ENCODE data around the gene ANO4. TPM values are rescaled to one million over a fixed set of nuclear protein-coding genes. Genes with fewer than 3 reads are reported as not detected.

The ANO4 gene
- total and polyA plus RNA-seq, 2 donors (not counting 1 experiment from before 2014, with no cell fraction given): not detected

DNA sequence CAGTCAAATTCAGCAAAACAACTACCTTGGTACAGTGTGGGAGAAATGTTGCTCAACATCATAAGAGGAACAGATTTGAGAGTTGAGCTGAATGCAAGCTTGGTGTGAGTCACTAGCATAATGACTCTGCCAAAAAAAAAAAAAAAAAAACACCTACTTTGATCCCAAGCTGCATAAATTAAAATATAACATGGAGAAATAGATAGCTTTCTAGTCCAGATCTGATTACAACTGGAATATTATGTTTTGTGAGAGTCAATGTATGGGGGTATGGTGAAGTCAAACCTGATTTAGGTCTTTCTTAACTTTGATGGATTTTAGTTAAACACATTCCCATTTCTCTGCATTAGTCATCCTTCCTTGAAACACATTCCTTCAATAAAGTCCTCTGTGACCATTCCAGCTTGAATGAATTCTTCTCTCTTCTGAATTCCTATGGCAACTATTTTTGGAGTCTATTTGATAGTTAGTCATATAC lies 227.4 kb downstream of the ANO4 start:
- H4K20me1 ChIP-seq (ENCODE audit: control insufficient read depth, insufficient read depth, low read length, poor library complexity, severe bottlenecking): no peaks in the 10 kb centered on the region
- TF ChIP-seq, protein P1, sequence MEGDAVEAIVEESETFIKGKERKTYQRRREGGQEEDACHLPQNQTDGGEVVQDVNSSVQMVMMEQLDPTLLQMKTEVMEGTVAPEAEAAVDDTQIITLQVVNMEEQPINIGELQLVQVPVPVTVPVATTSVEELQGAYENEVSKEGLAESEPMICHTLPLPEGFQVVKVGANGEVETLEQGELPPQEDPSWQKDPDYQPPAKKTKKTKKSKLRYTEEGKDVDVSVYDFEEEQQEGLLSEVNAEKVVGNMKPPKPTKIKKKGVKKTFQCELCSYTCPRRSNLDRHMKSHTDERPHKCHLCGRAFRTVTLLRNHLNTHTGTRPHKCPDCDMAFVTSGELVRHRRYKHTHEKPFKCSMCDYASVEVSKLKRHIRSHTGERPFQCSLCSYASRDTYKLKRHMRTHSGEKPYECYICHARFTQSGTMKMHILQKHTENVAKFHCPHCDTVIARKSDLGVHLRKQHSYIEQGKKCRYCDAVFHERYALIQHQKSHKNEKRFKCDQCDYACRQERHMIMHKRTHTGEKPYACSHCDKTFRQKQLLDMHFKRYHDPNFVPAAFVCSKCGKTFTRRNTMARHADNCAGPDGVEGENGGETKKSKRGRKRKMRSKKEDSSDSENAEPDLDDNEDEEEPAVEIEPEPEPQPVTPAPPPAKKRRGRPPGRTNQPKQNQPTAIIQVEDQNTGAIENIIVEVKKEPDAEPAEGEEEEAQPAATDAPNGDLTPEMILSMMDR (IDR thresholded peaks at IDR 0.05): no peak
- TF ChIP-seq EZH2 (IDR thresholded peaks at IDR 0.05; ENCODE audit: borderline replicate concordance, insufficient read depth, low read depth, low read length, poor library complexity, severe bottlenecking): no peak
- no peak overlapping the region for H2AFZ ChIP-seq (ENCODE audit: insufficient read depth, low read depth, low read length, poor library complexity, severe bottlenecking)
- H3K27me3 ChIP-seq (replicated peaks in 1 of 4; ENCODE audit: control extremely low read depth in 1 of 4, control insufficient read depth in 3 of 4, insufficient read depth in 4 of 4, low read length in 3 of 4): no peaks in the 10 kb centered on the region
- DNase-seq: no peak
- H3K27ac ChIP-seq (ENCODE audit: low read length in 2 of 2): no peak overlapping the region
- H3K9me3 Mint-ChIP-seq (ENCODE audit: insufficient read depth): peaks cover 6% of the 10 kb centered on the region
- H3K9me3 ChIP-seq (ENCODE audit: control extremely low read depth in 1 of 3, control insufficient read depth in 2 of 3, insufficient read depth in 1 of 3, low read length in 2 of 3): peaks cover 0 to 1% (median 0%) of the 10 kb centered on the region in 3 donors
- no peaks in the 10 kb centered on the region for H3K4me1 ChIP-seq (ENCODE audit: control insufficient read depth in 2 of 2, insufficient read depth in 2 of 2, low read length in 2 of 2)
- H3K4me3 ChIP-seq (ENCODE audit: control extremely low read depth in 1 of 5, extremely low read depth in 1 of 5, insufficient read depth in 1 of 5, low read depth in 2 of 5, low read length in 4 of 5): no peak overlapping the region
- H3K79me2 ChIP-seq (ENCODE audit: control insufficient read depth, insufficient read depth, low read length): no peaks in the 10 kb centered on the region
- H3K27ac Mint-ChIP-seq: no peak overlapping the region
- H3K9ac ChIP-seq (ENCODE audit: low read length): no peak overlapping the region
- H3K36me3 ChIP-seq (replicated peaks in 1 of 2; ENCODE audit: control extremely low read depth in 1 of 2, control insufficient read depth in 1 of 2, extremely low read depth in 1 of 2, insufficient read depth in 2 of 2, low read length in 1 of 2): no peaks in the 10 kb centered on the region
- ChIA-PET CTCF (no interaction called here), POLR2A (no interaction called here)
- intact Hi-C loops (cut with micrococcal nuclease): no loop called here
- H3K4me1 Mint-ChIP-seq: no peaks in the 10 kb centered on the region
- H3K27me3 Mint-ChIP-seq: no peaks in the 10 kb centered on the region
- H3K4me2 ChIP-seq (replicated peaks; ENCODE audit: low read depth, low read length, poor library complexity, severe bottlenecking): no peak overlapping the region
- H3K4me3 Mint-ChIP-seq: no peak overlapping the region
- no peak for ATAC-seq (ENCODE audit: low read depth)

DNA sequence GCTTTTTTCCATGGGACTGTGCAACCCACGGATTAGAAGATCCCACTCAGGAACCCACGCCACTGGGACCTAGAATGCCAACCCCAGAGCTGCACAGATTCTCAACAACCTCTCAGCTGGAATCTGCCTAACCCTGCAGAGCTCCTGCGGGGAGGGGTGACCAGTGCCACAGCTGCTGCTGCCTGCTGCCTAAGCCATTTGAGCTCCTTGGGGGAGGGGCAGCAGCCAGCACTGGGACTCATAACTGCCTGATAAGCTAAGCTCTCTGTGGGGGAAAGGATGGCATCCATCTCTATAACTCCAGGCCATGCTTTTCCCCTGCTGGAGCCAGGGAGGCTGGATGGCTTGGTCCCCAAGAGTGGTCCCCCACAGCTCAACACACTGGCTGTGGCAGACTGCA lies 232.6 kb downstream of the ANO4 start:
- H3K9me3 Mint-ChIP-seq (ENCODE audit: insufficient read depth): peaks cover 19% of the 10 kb centered on the region
- H3K4me1 Mint-ChIP-seq: no peaks in the 10 kb centered on the region
- H3K27me3 Mint-ChIP-seq: no peaks in the 10 kb centered on the region
- Histone ChIP-seq H3K9me3 (ENCODE audit: control extremely low read depth in 1 of 3, control insufficient read depth in 2 of 3, insufficient read depth in 1 of 3, low read length in 2 of 3) (peaks cover 0 to 11% (median 1%) of the 10 kb centered on the region in 3 donors), H3K4me2 (replicated peaks; ENCODE audit: low read depth, low read length, poor library complexity, severe bottlenecking) (no peak overlapping the region), H3K27ac (ENCODE audit: low read length in 2 of 2) (no peak overlapping the region), H3K79me2 (ENCODE audit: control insufficient read depth, insufficient read depth, low read length) (no peaks in the 10 kb centered on the region), H2AFZ (ENCODE audit: insufficient read depth, low read depth, low read length, poor library complexity, severe bottlenecking) (no peak overlapping the region), H4K20me1 (ENCODE audit: control insufficient read depth, insufficient read depth, low read length, poor library complexity, severe bottlenecking) (no peaks in the 10 kb centered on the region), H3K4me1 (ENCODE audit: control insufficient read depth in 2 of 2, insufficient read depth in 2 of 2, low read length in 2 of 2) (no peaks in the 10 kb centered on the region), H3K36me3 (replicated peaks in 1 of 2; ENCODE audit: control extremely low read depth in 1 of 2, control insufficient read depth in 1 of 2, extremely low read depth in 1 of 2, insufficient read depth in 2 of 2, low read length in 1 of 2) (no peaks in the 10 kb centered on the region), H3K4me3 (ENCODE audit: control extremely low read depth in 1 of 5, extremely low read depth in 1 of 5, insufficient read depth in 1 of 5, low read depth in 2 of 5, low read length in 4 of 5) (no peak overlapping the region), H3K27me3 (replicated peaks in 1 of 4; ENCODE audit: control extremely low read depth in 1 of 4, control insufficient read depth in 3 of 4, insufficient read depth in 4 of 4, low read length in 3 of 4) (no peaks in the 10 kb centered on the region), H3K9ac (ENCODE audit: low read length) (no peak overlapping the region)
- CTCF ChIA-PET: no interaction called here
- no peak overlapping the region for H3K4me3 Mint-ChIP-seq
- H3K27ac Mint-ChIP-seq: no peak overlapping the region
- intact Hi-C loops (cut with micrococcal nuclease): no loop called here
- POLR2A ChIA-PET: no interaction called here
- no peak for TF ChIP-seq EZH2 (IDR thresholded peaks at IDR 0.05; ENCODE audit: borderline replicate concordance, insufficient read depth, low read depth, low read length, poor library complexity, severe bottlenecking)
- TF ChIP-seq, protein P1 (IDR thresholded peaks at IDR 0.05): no peak
- WGBS (ENCODE audit: insufficient coverage): 86% methylated on average over 1 of the region's 3 CpGs
- ATAC-seq (ENCODE audit: low read depth): no peak
- DNase-seq: no peak

Data from B cell (primary cell).